Right kidney (tissue), 1 donor: ENCODE data around the gene PACRG.

ENCODE experiments used
- DNase-seq: peaks from one replicate; pipeline ENCODE4 v3.0.0-alpha.2; 2016

The PACRG gene

DNA sequence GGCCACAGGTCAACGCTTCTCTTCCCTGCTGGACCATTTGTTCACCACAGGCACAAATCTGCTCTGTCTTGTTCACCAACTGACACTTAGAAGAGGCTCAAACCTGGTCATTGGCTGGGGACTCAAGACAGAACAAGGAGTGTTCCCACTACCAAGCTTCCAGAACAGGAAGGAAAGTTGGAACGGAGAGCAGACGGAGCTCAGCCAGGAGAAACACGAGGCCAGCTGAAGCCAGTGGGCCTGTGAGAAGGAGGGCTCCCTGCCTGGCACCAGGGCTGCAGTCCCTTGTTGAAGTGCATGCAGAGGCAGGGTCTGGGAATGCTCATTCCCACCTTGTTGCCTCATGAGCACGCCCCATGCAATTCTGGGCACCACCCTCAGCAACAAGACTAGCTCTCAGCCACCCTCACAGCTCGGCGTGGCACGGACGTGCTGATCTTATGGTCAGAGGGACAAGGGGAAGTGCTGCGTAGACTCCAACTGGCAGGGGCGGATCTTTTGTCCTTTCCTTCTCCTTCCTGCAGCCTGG, 450.2 kb downstream of the PACRG start:
- DNase-seq = no peak

- no peak for DNase-seq
Observed at GRCh38 chr6:163179061-163179460, 451.3 kb downstream of the PACRG start.

- DNase-seq = no peak
Observed at GRCh38 chr6:163179721-163180120, 451.9 kb downstream of the PACRG start.

- DNase-seq = no peak
Observed at GRCh38 chr6:163180874-163181541, 453.2 kb downstream of the PACRG start.

DNA sequence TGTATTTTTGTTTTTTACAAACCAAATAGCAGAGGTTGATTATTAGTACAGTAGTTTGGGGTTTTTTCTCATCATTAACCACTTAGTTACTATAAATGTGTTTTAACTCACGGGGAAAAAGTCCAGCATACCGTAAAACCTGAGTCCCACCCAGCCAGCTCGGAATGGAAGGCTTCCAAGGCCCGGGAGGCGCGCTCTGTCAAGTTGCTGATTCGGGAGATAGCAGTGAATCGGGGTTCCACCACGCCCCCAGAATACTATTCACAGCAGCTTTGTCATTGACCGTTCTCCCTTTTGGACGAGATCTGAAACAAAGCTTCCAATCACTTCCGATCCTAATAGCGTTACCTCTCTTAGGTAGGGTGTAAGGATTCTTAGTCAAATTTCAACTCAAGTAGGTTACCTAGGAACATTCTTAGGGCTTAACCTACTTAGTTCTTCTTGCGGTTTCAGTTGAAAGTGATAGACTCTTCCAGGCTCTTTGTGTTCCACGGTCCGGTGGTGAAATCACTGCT, 453.9 kb downstream of the PACRG start:
- DNase-seq = no peak

- no peak for DNase-seq
Observed at GRCh38 chr6:163182696-163183095, 454.9 kb downstream of the PACRG start.

GRCh38 chr6:163183806-163184205, 456.0 kb downstream of the PACRG start:
- DNase-seq = no peak

GRCh38 chr6:163185744-163186143, 458.0 kb downstream of the PACRG start:
- no peak for DNase-seq

DNA sequence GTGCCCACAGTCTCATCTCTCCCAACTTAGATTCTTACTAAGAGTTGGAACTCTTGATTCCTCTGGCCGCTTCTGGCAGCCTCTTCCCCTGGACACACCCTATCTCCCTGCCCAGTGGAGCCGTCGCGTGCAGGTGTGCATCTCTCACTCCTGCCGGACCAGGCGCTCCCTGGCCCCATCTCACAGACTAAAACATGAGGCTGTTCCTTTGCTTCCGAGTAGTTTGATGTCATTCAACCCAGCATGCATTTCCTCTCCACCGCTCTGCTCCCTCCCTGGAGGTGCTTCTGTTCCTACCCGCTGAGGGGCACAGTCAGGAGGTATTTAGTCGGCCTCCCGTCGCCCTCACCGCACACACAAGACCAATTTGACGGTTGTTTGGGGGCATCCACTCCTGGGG, 458.8 kb downstream of the PACRG start:
- no peak for DNase-seq

- DNase-seq = no peak
Observed at GRCh38 chr6:163187201-163187600, 459.4 kb downstream of the PACRG start.

DNA sequence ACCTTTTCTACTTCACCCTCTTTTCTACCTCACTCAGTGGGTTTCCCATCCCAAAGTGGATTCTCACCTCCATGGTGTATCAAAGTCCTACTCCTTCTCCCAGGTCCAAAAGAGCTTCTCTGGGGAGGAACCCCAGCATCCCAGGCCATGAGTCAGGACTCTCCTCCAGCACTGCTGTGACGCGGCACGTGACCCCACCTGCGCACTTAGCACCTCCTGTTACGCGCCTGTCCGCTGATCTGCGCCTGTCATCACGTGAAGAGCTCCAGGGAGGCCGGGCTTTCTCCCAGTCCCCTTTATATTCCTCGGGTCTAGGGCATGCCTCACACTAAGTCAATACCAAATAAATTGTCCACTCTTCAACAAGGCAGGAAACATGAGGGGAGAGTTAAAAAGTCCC, 459.8 kb downstream of the PACRG start:
- DNase-seq = no peak

GRCh38 chr6:163188746-163189145, 461.0 kb downstream of the PACRG start:
- DNase-seq = no peak

DNA sequence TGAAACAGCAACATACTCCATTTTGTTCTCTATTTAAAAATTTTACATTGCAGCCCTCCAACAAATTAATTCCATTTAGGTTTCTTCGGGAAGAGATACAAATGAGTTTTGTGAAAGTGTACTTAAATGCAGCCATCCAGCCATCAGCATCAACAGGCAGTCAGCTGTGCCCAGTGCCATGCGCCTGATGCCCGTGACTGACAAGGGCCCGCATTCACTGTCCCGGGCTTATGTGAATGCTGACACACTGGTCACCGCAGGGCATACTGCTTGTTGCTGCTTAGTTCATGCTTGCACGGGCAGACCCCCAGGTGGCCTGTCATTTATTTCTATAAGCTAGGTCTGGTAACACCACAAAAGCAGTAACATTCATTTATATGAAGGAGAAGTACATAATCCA, 461.8 kb downstream of the PACRG start:
- no peak for DNase-seq

GRCh38 chr6:163190786-163191185, 463.0 kb downstream of the PACRG start:
- DNase-seq = no peak

- DNase-seq = no peak
Observed at GRCh38 chr6:163191704-163192537, 464.1 kb downstream of the PACRG start.

DNA sequence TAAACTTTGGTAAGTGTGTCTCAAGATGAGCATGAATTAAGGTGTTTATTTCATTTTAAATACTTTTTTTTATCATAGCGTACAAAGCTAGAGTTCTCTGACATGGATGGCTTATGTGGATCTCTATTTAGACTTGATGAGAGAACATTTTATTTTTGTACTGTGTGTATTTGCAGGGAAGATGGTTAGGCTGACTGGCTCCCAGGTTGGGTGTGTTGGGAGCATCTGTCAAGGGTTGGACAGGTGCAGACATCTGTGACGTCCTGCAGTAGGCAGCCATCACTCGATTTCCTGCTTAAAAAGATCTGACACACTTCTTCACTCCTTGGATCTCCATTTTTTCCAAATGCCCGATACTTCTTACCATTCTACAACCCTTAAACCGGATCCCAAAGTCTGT, 464.8 kb downstream of the PACRG start:
- DNase-seq = no peak

GRCh38 chr6:163193326-163193725, 465.6 kb downstream of the PACRG start:
- no peak for DNase-seq

DNA sequence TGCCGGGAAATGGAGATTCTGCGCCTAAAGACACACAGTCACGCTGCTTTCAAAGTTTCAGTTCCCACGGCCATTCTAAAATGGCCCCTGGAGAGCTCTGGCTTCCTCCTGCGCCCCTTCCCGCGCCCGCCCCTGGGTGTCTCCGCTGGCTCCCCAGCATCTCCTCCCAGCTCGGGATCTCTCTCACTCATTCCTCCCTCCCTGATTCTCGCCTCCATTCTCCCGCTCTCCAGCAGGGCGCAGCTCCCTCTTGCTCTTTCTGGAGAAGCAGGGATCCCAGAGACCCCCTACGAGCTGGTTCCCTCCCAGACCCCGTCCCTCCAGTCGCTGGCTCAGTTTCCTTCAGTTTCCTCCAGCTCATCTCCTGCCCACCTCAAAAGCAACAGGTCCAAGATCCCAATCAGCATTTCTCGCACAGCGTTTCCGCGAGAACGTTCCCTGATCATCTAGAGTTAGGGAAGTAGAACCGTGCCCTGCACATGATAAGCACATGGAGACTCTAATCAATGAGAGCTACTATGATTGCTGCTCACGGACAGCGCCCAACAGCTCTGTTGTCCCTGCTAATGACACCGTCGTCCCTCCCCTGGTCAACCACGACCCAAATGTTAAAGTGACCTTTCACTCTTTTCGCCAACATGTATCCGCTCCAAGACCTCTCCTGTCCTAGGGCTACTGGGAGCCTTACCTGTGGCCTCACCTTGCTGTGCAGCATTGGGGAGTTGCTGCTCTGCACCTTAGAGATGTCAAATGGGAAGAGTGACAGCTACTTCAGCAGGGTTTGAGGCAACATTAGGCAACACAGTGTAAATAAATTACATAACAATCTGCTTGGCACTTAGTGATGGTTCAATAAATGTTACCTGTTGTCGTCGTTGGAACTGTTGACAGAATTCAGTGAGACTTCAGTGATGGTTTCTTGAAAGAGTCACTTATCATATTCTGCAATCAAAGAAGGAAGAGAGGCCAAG, 468.2 kb downstream of the PACRG start:
- DNase-seq = no peak

GRCh38 chr6:163197839-163198238, 470.1 kb downstream of the PACRG start:
- no peak for DNase-seq

GRCh38 chr6:163198396-163198795, 470.6 kb downstream of the PACRG start:
- DNase-seq = no peak

DNA sequence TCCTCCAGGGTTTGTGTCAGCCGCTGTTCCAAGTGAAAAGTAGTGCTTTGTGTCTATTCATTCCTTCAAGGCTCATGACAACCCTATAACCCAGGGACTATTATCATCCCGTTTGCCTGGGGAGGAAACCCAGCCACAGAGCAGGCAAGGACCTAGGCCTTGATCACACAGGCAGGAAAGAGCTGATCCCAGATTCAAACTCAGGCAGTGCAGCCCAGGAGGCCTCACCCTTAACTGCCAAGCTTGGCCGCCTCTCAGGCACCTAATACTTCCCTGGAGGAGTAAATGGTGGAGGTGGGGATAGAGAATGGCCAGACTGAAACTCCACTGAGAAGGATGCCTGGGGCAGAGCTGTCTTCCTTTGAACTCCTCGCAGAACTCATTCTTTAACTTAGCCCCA, 471.6 kb downstream of the PACRG start:
- DNase-seq = no peak

GRCh38 chr6:163200289-163200688, 472.5 kb downstream of the PACRG start:
- DNase-seq = no peak
